Heart right ventricle (tissue), 16 donors: ENCODE measurements around the gene SEPTIN12. TPM values are rescaled to one million over a fixed set of nuclear protein-coding genes. Genes with fewer than 3 reads are reported as not detected.
A peak's percentile ranks its signal among the peaks of the same experiment; 100 is the strongest.

Source experiments
- ATAC-seq, 8 donors: fragments of 200-7000 bp; cut with Tn5 transposase; one replicate each; pipeline ENCODE4 v1.9.1; 2020; ENCODE audit warnings: mild to moderate bottlenecking in 8 of 8, moderate library complexity in 8 of 8, moderate number of reproducible peaks in 1 of 8
- DNase-seq, 2 donors: peaks; one replicate each; pipeline ENCODE4 v3.0.0-alpha.2; 2020
- H3K27ac ChIP-seq, 10 donors: fragments of 200-600 bp; sonication (generic) in 2 of 10; one replicate each; pipeline versions ENCODE4 v1.5.0 to v1.8.0; 2020 to 2022; ENCODE audit warnings: mild to moderate bottlenecking in 3 of 10
- H3K27me3 ChIP-seq, 7 donors: fragments of 200-600 bp; one replicate each; pipeline ENCODE4 v1.8.0; 2021 to 2022; ENCODE audit warnings: mild to moderate bottlenecking in 2 of 7
- H3K36me3 ChIP-seq, 9 donors: fragments of 200-600 bp; sonication (generic) in 1 of 9; one replicate each; pipeline versions ENCODE4 v1.5.0 to v1.8.0; 2020 to 2022; ENCODE audit warnings: mild to moderate bottlenecking in 2 of 9
- H3K4me1 ChIP-seq, 9 donors: fragments of 200-600 bp; sonication (generic) in 1 of 9; one replicate each; pipeline versions ENCODE4 v1.5.0 to v1.8.0; 2020 to 2022; ENCODE audit warnings: mild to moderate bottlenecking in 4 of 9
- H3K4me3 ChIP-seq, 10 donors: fragments of 200-600 bp; sonication (generic) in 2 of 10; one replicate each; pipeline versions ENCODE4 v1.5.0 to v1.8.0; 2020 to 2022; ENCODE audit warnings: mild to moderate bottlenecking in 7 of 10, moderate library complexity in 2 of 10
- H3K9me3 ChIP-seq, 11 donors: fragments of 200-600 bp in 10 of 11; sonication (generic) in 2 of 11; one replicate each; pipeline versions ENCODE4 v1.5.0 to v1.8.0; 2013 to 2022; ENCODE audit warnings: mild to moderate bottlenecking in 2 of 11, control low read depth in 1 of 11, moderate library complexity in 1 of 11
- WGBS, 2 donors: extraction: QIAGEN DNeasy Blood & Tissue Kit; methylation state at CpG; one replicate each; pipeline ENCODE4 v1.1.7; 2013; ENCODE audit warnings: inconsistent platforms in 1 of 2; 5-methylcytosine and 5-hydroxymethylcytosine counted together
- intact Hi-C, 10 donors: fragments of 100-400 bp; cut with DNase I; formaldehyde crosslinking; loops; one replicate each; pipeline versions ENCODE4 v1.11.1 to v1.14.2; 2022
- polyA plus RNA-seq, 2 donors: library from polyadenylated mRNA; stranded (reverse); fragments of 200-250 nt; gene quantifications; one replicate each; pipeline ENCODE4 v1.2.3, GENCODE V29; 2013
- total RNA-seq, 10 donors: library from RNA; stranded (reverse); fragmentation: NEBNext Ultra II Directional in 3 of 10; extraction: Animal tissue kit (Norgen Biotek cat#: 25700) in 3 of 10; gene quantifications; one replicate each; pipeline versions ENCODE4 v1.2.1 to v1.2.4, GENCODE V29; 2021 to 2023
- TF ChIP-seq, protein P1 (sequence below), 9 donors: fragments of 200-600 bp; sonication (generic) in 2 of 9; IDR thresholded peaks; one replicate each; pipeline versions ENCODE4 v1.5.0 to v1.8.0; 2021 to 2022; ENCODE audit warnings: antibody characterized with exemption in 9 of 9, mild to moderate bottlenecking in 5 of 9, moderate library complexity in 1 of 9
- donor health status: Arrhythmogenic right ventricular cardiomyopathy.
- donor health status: ischemic (EF 13 %, LVEDD 7.1; RV severe dilation, severe dysfunction).
- donor health status: healthy with polysubstance abuse.
- donor health status: DM: no; HTN: yes; CAD: no.
- donor health status: DM: no; HTN: no; CAD: no.
- donor health status: ischemic (EF 25% LVEDD 6.9; RV normal size, moderate dysfunction).
- donor health status: ischemic (EF 25% LVEDD 5.7; RV mildly dilated, moderate dysfunction).
- donor health status: healthy.
- donor health status: DM: yes; HTN: yes; CAD: no.
- donor health status: Ischemic cardiomyopathy.
- donor health status: ischemic (EF 35%, LVEDD 5.7; RV mildly dilated, moderate dysfunction).
- donor health status: nonischemic (EF 11% LVEDD 7.7; RV severe dilation, severe dysfunction).
- donor health status: DM: yes; HTN: yes; CAD: no.
- donor health status: PGD.
- donor health status: ischemic (EF 29% LVEDD 5.4; RV normal size, mild dysfunction).
- donor health status: nonischemic (EF 23%, LVEDD 6.1; RV moderate dilation, normal function).

Gene SEPTIN12
- total and polyA plus RNA-seq, 12 donors = 1.3 TPM; not detected in 11

DNA sequence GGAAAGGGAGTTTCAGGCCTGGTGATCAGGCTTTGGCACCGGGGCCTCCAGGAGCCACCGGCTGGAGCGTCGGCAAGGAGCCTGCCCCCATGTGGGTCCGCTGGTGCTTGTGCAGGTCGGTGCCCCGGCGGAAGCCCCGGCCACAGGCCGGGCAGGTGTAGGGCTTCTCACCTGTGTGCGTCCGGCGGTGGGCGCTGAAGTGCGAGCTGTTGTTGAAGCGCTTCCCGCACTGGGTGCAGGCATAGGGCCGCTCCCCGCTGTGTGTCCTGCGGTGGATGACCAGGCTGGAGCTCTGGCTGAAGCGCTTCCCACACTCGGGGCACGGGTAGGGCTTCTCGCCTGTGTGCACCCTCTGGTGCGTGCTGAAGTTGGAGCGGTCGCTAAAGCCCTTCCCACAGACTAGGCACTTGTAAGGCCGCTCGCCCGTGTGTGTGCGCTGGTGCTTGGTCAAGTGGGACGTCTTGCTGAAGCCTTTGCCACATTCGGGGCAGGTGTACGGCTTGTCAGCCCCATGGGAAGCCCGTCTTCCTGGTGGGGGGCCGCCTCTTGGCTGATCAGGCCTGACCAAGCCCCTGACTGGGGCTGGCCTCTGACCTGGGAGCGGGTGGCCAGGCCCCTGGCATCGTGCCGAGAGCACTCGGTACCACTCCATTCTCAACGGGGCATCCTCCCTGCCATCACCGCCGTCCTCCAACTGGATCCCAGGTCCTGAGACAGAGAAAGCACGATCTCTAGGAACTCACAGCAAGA is 35.6 kb downstream of the SEPTIN12 start:
- H3K27ac ChIP-seq = no peak overlapping the region
- peaks cover 0 to 7% (median 0%) of the 10 kb centered on the region in 11 donors for H3K9me3 ChIP-seq
- DNase-seq = no peak
- H3K4me1 ChIP-seq = peaks cover 0 to under 1% (median 0%) of the 10 kb centered on the region in 9 donors
- H3K27me3 ChIP-seq = no peaks in the 10 kb centered on the region
- H3K4me3 ChIP-seq = no peak overlapping the region
- 95 to 96% methylated on average over 44 of the region's 44 CpGs for WGBS, 2 donors
- peak in 1 of 8 donors; percentile 18 for ATAC-seq
- TF ChIP-seq, protein P1, sequence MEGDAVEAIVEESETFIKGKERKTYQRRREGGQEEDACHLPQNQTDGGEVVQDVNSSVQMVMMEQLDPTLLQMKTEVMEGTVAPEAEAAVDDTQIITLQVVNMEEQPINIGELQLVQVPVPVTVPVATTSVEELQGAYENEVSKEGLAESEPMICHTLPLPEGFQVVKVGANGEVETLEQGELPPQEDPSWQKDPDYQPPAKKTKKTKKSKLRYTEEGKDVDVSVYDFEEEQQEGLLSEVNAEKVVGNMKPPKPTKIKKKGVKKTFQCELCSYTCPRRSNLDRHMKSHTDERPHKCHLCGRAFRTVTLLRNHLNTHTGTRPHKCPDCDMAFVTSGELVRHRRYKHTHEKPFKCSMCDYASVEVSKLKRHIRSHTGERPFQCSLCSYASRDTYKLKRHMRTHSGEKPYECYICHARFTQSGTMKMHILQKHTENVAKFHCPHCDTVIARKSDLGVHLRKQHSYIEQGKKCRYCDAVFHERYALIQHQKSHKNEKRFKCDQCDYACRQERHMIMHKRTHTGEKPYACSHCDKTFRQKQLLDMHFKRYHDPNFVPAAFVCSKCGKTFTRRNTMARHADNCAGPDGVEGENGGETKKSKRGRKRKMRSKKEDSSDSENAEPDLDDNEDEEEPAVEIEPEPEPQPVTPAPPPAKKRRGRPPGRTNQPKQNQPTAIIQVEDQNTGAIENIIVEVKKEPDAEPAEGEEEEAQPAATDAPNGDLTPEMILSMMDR (IDR thresholded peaks at IDR 0.05) = no peak
- H3K36me3 ChIP-seq = peaks cover 0 to 94% (median 50%) of the 10 kb centered on the region in 9 donors
- intact Hi-C loops = no loop called here

DNA sequence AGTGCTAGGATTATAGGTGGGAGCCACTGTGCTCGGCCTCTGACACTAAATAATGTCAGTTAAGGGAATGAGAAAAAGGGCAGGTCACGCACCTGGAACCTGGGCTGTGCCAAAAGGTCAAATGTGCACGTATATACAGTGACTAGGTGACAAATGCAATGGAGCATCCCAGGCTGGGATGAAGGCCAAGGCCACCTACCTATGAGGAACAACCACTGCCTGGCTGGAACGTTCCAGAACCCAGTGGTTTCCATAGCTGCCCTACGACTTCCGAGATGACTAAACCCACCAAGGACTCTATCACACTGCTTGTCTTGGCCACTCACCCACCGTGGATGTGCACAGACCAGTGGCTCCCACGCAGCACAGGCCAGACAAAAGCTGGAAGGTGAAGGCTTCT is 37.2 kb downstream of the SEPTIN12 start:
- peaks cover 0 to 77% (median 47%) of the 10 kb centered on the region in 9 donors for H3K36me3 ChIP-seq
- no peaks in the 10 kb centered on the region for H3K27me3 ChIP-seq
- TF ChIP-seq, protein P1 (IDR thresholded peaks at IDR 0.05) = no peak
- peaks cover 0 to 7% (median 0%) of the 10 kb centered on the region in 11 donors for H3K9me3 ChIP-seq
- H3K4me1 ChIP-seq = peaks cover 0 to 14% (median 0%) of the 10 kb centered on the region in 9 donors
- no peak overlapping the region for H3K4me3 ChIP-seq
- intact Hi-C loops = no loop called here
- ATAC-seq (no peak), DNase-seq (no peak)
- H3K27ac ChIP-seq = no peak overlapping the region
- 89 to 91% methylated on average over 8 of the region's 8 CpGs for WGBS, 2 donors

DNA sequence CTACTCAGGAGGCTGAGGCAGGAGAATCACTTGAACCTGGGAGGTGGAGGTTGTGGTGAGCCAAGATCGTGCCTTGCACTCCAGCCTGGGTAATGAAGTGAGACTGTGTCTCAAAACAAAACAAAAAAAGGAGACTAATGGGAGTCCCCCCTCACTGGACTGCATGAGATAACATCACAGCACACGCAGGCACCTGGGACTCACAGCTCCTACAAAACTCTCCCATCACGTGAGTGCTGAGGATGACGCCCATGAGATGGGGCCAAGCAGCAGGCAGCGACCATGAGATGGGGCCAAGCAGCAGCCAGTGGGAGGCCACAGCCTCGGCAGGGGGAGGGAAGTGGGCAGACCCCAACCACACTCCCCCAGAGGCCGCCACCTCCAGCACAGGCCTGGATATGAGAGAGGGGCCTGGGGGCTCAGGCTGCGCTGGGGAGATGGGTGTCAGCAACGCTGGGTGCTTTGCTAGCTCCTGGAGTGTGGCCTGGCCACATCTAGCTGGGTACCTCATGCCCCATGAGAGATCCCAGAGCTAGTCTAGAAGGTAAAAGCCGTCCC is 38.4 kb downstream of the SEPTIN12 start:
- TF ChIP-seq, protein P1 (IDR thresholded peaks at IDR 0.05) = no peak
- ATAC-seq = no peak
- Histone ChIP-seq H3K9me3 (peaks cover 0 to 2% (median 0%) of the 10 kb centered on the region in 11 donors), H3K4me3 (no peak overlapping the region), H3K36me3 (peaks cover 0 to 66% (median 36%) of the 10 kb centered on the region in 9 donors), H3K27ac (no peak overlapping the region), H3K27me3 (no peaks in the 10 kb centered on the region), H3K4me1 (peaks cover 0 to 14% (median 0%) of the 10 kb centered on the region in 9 donors)
- no peak for DNase-seq
- WGBS, 2 donors = 85 to 92% methylated on average over 10 of the region's 10 CpGs
- intact Hi-C loops = no loop called here

DNA sequence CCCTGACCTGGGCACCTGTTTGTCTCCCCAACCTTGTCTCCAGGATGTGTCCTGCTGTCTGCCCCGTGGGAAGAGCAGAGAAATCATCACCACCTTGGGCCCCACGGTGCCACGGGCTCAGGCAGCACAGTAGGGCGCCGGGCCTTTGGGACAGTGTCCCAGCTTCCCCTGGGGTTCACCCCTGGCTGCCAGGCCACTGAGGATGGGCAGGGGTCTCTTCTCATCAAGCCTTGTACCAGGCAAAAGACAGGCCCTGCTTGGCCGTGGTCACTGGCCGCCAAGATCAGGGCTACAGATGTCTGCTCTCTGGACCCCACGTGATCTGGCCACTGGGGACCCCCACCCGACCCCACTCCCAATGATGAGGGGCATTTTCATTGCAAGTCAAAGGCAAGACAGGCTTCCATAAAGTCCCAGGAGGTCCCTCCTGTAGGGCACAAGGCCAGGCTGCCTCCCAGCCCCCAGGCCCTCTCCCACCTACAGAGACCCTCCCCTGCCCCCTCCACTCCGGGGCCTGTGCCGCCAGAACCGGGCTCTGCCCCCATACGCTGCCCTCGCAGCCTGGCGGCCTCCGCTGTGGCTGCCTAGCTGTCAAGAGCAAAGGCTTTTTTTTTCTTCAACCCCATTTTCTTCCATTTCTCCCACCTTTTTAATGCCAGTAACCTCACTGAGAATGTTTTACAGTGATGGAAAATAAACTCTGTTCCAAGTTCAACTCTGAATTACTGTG is 39.3 kb downstream of the SEPTIN12 start:
- peaks cover 0 to 57% (median 29%) of the 10 kb centered on the region in 9 donors for H3K36me3 ChIP-seq
- no peaks in the 10 kb centered on the region for H3K9me3 ChIP-seq
- ATAC-seq = no peak
- DNase-seq = no peak
- intact Hi-C loops = no loop called here
- H3K27ac ChIP-seq = no peak overlapping the region
- peaks cover 0 to 14% (median 0%) of the 10 kb centered on the region in 9 donors for H3K4me1 ChIP-seq
- 89% methylated on average over 16 of the region's 16 CpGs for WGBS, 2 donors
- no peak overlapping the region for H3K4me3 ChIP-seq
- TF ChIP-seq, protein P1 (IDR thresholded peaks at IDR 0.05) = no peak
- no peaks in the 10 kb centered on the region for H3K27me3 ChIP-seq
